GM12892 (cell line): ENCODE measurements around the gene HCRT.
A peak's percentile ranks its signal among the peaks of the same experiment; 100 is the strongest.
"Not testable (repeated sequence)": the region's sequence is repeated elsewhere in the genome, so short reads cannot be mapped to it uniquely, and the experiment has no call there.

Experiments used
- DNase-seq: peaks from one replicate; pipeline ENCODE4 v3.0.0; 2011; ENCODE audit not compliant: insufficient read length
- FAIRE-seq: peaks from 2 replicates; lab custom pipeline; 2011; peaks lifted over from hg19 to GRCh38; lab: Jason Lieb, UNC
- POLR2A ChIP-seq: IDR thresholded peaks from 2 replicates; pipeline ENCODE4 v1.6.1; 2011; ENCODE audit warnings: low read depth, low read length, control low read depth
- POLR2AphosphoS5 ChIP-seq: IDR thresholded peaks from 2 replicates; pipeline ENCODE4 v1.6.1; 2011; ENCODE audit warnings: low read depth, low read length, control low read depth
- TAF1 ChIP-seq: IDR thresholded peaks from 2 replicates; pipeline ENCODE4 v1.6.1; 2011; ENCODE audit warnings: low read depth, mild to moderate bottlenecking, control low read depth, low read length, borderline replicate concordance

HCRT gene

GRCh38 chr17:42210046-42210445 is 24.8 kb upstream of the HCRT start:
- FAIRE-seq (no peak), DNase-seq (no peak)
- no peak for TF ChIP-seq POLR2AphosphoS5
- no peak for TF ChIP-seq POLR2A
- no peak for TF ChIP-seq TAF1

GRCh38 chr17:42206153-42206612 is 20.9 kb upstream of the HCRT start:
- not testable (repeated sequence) for FAIRE-seq, DNase-seq

DNA sequence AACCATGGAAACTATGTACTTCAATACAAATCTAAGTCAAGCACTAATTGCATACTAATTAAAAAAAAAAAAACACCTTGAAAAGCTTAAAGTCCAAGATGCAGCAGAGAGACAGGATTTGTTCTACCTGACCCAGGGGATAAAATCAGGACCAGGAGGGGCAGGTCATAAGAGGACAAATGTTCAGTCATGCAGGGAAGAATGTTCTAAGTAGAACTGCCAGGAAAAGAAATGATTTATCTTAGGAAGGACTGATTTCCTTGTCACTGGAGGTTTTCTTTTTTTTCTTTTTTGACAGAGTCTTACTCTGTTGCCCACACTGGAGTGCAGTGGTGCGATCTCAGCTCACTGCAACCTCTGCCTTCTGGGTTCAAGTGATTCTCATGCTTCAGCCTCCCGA is 18.1 kb upstream of the HCRT start:
- DNase-seq (no peak), FAIRE-seq (no peak)
- TF ChIP-seq POLR2A (no peak), POLR2AphosphoS5 (no peak), TAF1 (no peak)

DNA sequence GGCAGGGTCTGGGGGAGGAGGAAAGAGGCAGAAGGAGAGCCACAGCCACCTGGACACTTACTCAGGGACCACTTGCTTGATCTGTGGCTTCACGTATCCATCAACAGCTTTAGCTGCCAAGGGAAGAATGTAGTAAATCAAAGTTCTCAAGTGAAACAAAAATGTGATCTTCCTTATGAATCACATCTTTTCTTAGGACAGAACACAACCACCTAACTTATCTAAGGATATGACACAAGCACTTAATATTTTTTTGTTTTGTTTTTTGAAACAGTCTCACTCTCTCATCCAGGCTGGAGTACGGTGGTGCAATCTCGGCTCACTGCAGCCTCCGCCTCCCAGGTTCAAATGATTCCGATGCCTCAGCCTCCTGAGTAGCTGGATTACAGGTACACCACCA is 17.4 kb upstream of the HCRT start:
- FAIRE-seq (no peak), DNase-seq (no peak)
- TF ChIP-seq POLR2AphosphoS5: no peak
- TF ChIP-seq POLR2A: no peak
- no peak for TF ChIP-seq TAF1

- FAIRE-seq (no peak), DNase-seq (no peak)
- no peak for TF ChIP-seq POLR2A
- no peak for TF ChIP-seq TAF1
- TF ChIP-seq POLR2AphosphoS5: no peak
Measured at GRCh38 chr17:42202159-42202558, 16.9 kb upstream of the HCRT start.

GRCh38 chr17:42201458-42201772 is 16.2 kb upstream of the HCRT start:
- DNase-seq (no peak), FAIRE-seq (no peak)
- TF ChIP-seq POLR2A (no peak), TAF1 (no peak), POLR2AphosphoS5 (no peak)

- TF ChIP-seq TAF1 (no peak), POLR2AphosphoS5 (no peak), POLR2A (no peak)
- FAIRE-seq (no peak), DNase-seq (no peak)
Measured at GRCh38 chr17:42200706-42201457, 15.6 kb upstream of the HCRT start.

DNA sequence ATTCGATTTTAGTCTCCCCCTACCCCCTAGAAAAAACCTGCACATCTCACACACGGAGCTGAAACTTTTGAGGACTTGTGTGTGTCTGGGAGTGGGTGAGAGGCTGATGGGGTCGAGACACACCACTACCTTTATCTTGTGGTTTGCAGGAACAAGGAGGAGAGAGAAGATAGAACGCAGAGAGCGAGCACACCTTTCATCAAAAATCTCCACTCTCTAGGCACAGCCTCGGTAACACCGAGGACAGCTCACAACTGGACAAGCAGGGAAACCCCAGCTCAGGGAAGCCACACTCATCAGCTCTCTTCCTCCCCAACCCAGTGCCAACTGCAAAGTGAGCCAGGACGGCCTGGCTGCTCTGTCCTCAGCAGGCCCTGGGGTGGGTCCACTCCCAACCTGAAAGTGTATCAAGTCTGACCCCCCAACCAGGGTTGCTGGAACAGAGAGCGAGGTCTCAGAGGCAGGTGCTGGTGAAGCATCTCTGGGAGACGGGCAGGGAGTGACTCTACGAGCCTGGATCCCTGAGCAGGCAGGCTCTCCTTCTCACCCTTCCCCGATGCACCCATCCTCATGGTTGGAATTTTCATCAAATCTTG is 14.3 kb upstream of the HCRT start:
- no peak for DNase-seq
- FAIRE-seq: no peak
- no peak for TF ChIP-seq TAF1
- TF ChIP-seq POLR2AphosphoS5: no peak
- no peak for TF ChIP-seq POLR2A

DNA sequence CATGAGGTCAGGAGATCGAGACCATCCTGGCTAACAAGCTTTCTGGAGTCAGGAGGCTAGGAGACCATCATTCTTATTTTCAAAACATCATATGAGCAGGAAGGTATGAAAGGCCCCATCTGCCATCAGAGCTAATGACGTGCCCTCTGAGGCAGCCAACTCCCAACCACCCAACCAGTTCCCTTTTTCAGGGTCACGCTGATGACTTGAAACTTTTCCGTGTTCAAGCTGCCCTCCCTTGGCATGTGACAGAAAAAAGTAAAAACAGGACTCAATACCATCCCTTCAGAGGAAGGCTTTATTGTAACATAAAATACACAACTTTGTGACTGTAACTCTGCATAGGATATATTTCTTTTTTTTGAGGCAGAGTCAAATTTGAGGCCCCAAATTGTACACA is 13.6 kb upstream of the HCRT start:
- DNase-seq (no peak), FAIRE-seq (no peak)
- TF ChIP-seq TAF1 (no peak), POLR2AphosphoS5 (no peak), POLR2A (no peak)

DNA sequence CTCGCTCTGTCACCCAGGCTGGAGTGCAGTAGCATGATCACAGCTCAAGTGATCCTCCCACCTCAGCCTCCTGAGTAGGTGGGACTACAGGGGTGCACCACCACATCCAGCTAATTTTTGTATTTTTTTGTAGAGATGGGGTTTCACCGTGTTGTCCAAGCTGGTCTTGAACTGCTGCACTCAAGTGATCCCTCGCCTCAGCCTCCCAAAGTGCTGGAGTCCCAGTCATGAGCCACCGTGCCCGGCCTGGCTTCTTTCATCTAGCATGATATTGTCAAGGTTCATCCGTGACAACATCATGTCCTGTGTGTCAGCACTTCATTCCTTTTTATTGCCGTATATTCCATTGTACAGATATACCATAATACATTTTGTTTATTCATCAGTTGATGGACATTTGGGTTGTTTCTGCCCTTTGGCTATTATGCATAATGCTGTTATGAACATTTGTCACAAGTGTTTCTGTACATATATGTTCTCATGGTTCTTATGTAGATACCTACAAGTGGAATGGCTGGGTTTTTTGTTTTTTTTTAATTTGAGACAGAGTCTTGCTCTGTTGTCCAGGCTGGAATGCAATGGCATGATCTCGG is 12.4 kb upstream of the HCRT start:
- no peak for TF ChIP-seq POLR2AphosphoS5
- no peak for TF ChIP-seq TAF1
- TF ChIP-seq POLR2A: no peak
- no peak for FAIRE-seq
- DNase-seq: no peak

- DNase-seq (peak; percentile 80), FAIRE-seq (peak; percentile 96)
- TF ChIP-seq POLR2AphosphoS5 (peak; percentile 78), POLR2A (peak; percentile 66; the same call in 1 of the 2 replicates), TAF1 (0 out of 2 replicates have a peak, but pooled peaks have one; percentile 25)
Measured at GRCh38 chr17:42193969-42194899, 9.0 kb upstream of the HCRT start, which contains the start of gene GHDC. GHDC (minus strand) TSS chr17:42194494; CDS start chr17:42193581, 913 bp downstream.
